Fibroblast of pulmonary artery (primary cell): ENCODE data around the gene IFNA13.

Experiments
- DNase-seq: peaks from one replicate; pipeline ENCODE4 v3.0.0-alpha.2; 2010; ENCODE audit warnings: low read depth
- H3K4me3 ChIP-seq: replicated peaks from 2 replicates; pipeline ENCODE4 v1.5.1; 2011; ENCODE audit warnings: low read depth, mild to moderate bottlenecking, control low read depth, low read length, moderate library complexity
- TF ChIP-seq, protein P1 (sequence below): IDR thresholded peaks from 2 replicates; pipeline ENCODE4 v1.5.1; 2011; ENCODE audit warnings: mild to moderate bottlenecking, control low read depth, low read length, inconsistent platforms; ENCODE audit errors: missing control alignments

IFNA13 gene

GRCh38 chr9:21408817-21409216 is 41.0 kb upstream of the IFNA13 start, which contains the start of gene IFNA8:
IFNA8 (plus strand) TSS chr9:21409117; CDS start chr9:21409177, 60 bp downstream.
- TF ChIP-seq, protein P1, sequence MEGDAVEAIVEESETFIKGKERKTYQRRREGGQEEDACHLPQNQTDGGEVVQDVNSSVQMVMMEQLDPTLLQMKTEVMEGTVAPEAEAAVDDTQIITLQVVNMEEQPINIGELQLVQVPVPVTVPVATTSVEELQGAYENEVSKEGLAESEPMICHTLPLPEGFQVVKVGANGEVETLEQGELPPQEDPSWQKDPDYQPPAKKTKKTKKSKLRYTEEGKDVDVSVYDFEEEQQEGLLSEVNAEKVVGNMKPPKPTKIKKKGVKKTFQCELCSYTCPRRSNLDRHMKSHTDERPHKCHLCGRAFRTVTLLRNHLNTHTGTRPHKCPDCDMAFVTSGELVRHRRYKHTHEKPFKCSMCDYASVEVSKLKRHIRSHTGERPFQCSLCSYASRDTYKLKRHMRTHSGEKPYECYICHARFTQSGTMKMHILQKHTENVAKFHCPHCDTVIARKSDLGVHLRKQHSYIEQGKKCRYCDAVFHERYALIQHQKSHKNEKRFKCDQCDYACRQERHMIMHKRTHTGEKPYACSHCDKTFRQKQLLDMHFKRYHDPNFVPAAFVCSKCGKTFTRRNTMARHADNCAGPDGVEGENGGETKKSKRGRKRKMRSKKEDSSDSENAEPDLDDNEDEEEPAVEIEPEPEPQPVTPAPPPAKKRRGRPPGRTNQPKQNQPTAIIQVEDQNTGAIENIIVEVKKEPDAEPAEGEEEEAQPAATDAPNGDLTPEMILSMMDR: no peak
- DNase-seq: no peak

GRCh38 chr9:21404146-21404545 is 36.3 kb upstream of the IFNA13 start:
- TF ChIP-seq, protein P1: no peak
- no peak for DNase-seq

More at GRCh38 chr9:21408817-21409216, 41.0 kb upstream of the IFNA13 start, which contains the start of gene IFNA8:
- H3K4me3 ChIP-seq: no peak within 1 kb of the TSS

GRCh38 chr9:21402386-21403251 is 34.8 kb upstream of the IFNA13 start:
- TF ChIP-seq, protein P1: no peak

More at GRCh38 chr9:21404146-21404545, 36.3 kb upstream of the IFNA13 start:
- no peak overlapping the region for H3K4me3 ChIP-seq

GRCh38 chr9:21399956-21400355 is 32.1 kb upstream of the IFNA13 start:
- no peak for DNase-seq
- TF ChIP-seq, protein P1: no peak
- no peak overlapping the region for H3K4me3 ChIP-seq

More at GRCh38 chr9:21402386-21403251, 34.8 kb upstream of the IFNA13 start:
- no peak overlapping the region for H3K4me3 ChIP-seq
- no peak for DNase-seq

- TF ChIP-seq, protein P1: no peak
- no peak for DNase-seq
- H3K4me3 ChIP-seq: no peak overlapping the region
Measured at GRCh38 chr9:21398955-21399489, 31.2 kb upstream of the IFNA13 start.

DNA sequence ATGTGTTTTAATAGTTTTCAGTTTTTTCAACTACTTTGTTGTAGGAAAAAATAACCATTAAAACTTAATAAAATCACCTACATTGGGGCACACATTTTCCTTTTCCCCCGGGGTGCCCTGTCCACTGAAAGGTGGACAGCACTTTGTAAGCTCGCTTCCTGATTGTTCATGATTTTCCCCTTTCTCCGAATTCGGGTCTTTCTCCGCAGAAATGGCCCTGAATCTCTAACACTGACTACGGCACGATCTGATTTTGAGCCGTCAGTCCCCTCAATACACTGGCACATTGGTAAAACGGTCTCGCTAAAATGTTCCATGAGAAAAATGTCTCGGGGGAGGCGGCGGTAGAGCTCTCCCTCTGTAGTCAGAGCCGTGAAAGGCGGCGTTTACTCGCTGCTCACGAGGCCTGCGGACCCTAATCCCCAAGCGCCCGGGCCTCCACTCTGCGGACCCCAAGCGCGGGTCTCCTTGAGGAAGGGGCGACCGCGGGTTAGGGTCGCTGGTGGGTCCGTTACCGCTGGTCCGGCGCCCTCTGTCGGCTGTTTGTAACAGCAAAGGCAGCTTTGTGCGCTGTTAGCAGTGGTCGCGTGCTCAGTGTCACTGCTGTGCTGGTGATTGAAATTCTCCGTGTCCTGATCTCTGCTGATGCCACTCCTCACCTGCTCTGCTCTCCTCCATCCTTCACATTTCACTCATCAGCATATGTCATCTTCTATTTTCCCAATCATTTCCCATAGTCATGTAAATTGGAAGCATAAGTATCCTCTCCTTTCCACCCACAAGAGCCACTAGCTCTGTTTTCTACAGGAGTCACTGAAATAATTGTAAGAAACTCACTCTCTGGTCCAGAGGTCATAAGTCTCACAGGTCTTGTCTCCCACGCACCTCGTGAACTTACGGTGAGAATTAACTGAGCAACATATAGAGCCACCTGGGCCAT is 28.2 kb upstream of the IFNA13 start:
- TF ChIP-seq, protein P1: peak; percentile 84
- peak overlapping the region; percentile 51 for H3K4me3 ChIP-seq
- DNase-seq: peak; percentile 22
